Stimulated activated CD4-positive, alpha-beta T cell treated with anti-CD3 and anti-CD28 coated beads, Interleukin-12 subunit alpha, Interleukin-12 subunit beta, amount 100 ng/mL, for 48 hours (primary cell): Measurements from ENCODE around the gene POU2F1.

Source experiments
- DNase-seq, 3 donors: peaks; one replicate each; pipeline ENCODE4 v3.0.0-alpha.2; 2020; ENCODE audit warnings: low read depth in 2 of 3, low spot score in 1 of 3

POU2F1 gene

GRCh38 chr1:167439301-167439988, 218.8 kb downstream of the POU2F1 start:
- DNase-seq: no peak

DNA sequence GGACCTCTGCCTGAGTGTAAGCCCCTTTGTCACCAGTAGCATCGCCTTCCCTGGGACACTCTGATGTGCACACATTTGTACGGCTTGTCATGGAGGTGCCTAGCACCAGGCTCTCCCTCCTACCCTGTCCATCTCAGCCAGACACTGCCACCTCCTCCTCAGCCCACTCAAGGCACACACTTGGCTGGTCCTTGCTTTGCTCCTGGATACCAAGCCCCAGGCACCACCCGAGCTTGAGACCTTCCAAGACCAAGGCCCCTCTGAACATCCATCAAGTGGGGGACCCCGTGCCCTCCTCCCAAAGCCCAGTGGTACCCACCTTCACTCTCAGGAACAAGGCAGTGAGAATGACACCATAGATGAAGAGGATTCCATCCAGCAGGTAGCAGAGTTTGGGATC, 219.7 kb downstream of the POU2F1 start:
- DNase-seq: no peak

DNA sequence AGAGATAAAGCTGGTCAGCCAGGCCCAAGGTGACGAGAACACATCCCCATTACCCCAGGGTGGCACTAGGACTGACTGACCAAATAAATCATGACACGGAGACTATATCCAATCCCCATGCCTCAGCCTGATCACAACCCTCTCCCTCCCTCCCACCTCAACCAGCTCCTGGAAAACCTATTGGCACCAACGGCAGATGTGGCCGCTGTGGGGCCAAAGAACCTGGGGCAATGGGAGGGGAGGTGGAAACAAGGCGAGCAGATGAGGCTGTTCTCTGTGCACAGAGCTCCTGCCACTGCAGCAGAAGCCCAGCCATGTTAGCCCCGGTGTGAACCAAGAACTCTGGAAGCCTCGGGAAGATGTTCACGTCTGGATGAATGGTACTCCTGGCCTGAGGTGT, 220.1 kb downstream of the POU2F1 start:
- DNase-seq: no peak

GRCh38 chr1:167441222-167441621, 220.5 kb downstream of the POU2F1 start:
- DNase-seq: no peak

DNA sequence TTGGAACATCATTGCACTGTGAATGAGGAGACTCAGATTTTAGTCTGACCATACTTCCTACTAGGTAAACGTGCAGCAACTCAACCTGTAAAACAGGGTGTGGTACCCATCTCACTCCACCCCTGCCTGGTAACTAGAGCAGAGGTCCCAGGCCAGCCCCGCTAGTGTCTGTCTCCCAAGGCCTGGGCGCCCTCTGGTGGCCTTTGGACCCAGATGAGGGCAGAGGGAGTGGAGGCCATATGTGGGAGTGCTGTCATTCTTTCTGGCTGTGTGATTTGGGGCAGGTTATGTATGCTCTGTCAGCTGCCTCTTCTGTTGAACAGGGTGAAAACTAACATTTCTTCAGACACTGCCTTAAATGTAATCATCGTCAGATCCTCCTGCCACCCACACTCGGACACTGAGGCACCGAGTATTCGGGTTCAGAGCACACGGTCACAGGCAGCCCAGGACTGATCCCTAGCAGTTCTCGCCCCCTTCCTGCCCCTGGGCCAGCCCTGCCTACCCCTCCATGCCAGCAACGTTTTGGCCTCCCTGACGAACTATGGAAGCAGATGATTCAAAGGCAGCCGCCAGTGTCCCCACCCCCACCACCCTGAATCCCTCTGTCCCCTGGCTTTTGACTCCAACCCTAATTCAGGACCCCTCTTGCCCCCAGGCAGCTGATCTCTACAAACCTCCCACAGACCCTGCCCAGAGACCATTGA, 221.6 kb downstream of the POU2F1 start:
- peak; percentile 75 to 79 (median 79) for DNase-seq

DNA sequence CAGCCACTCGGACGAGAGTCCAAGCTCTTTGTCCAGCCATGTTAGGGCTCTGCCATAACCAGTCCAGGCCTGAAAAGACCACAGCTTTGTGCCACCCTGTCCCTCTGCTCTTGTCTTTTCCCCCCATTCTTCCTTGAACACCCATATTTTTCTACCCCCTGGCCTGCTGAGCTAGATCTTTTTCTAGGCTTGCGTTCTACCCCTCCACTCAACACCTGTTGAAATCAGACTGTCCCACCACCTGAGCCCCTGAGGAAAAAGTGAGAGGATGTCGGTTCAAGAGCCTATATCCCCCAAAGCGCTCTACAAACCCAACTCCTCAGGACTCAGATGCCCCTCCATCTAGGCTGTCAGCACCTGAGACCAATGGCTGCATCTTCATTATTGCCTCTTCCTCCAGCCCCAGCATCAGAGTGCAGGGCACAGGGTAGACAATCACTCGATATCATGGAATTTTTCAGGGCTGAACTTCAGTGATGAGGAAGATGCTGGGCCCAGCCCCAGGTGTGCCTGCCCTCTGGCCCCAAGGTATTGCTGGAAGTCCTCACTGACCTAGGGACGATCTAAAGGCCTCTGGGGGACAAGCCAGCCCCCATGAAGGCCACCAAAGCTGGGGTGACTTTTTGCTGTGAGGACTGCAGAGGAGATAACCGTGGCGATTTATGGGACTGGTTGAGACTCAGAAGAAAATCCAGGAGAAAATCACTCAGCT, 222.3 kb downstream of the POU2F1 start:
- DNase-seq: no peak

DNA sequence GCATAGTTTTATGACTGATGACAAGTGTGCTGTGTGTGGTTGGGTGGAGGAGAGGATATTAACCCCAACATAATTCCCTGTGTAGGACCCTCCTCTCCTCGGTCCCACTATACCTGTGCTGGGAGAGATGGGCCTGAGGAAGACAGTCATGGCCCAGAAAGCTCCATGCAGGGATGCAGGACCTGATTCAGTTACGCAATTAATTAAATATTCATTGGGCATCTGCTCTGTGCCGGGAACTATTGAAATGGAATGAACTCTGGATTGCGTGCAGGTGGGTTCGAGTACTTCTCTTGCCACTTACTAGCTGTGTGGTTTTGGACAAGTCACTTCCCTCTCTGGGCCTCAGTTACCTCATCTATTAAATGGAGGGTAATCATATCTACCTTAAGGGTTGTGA, 223.1 kb downstream of the POU2F1 start:
- no peak for DNase-seq

- DNase-seq: no peak
These were observed 226.3 kb downstream of the POU2F1 start for GRCh38 chr1:167446966-167447365.

- peak; percentile 57 to 79 (median 66) for DNase-seq
These were observed 226.9 kb downstream of the POU2F1 start for GRCh38 chr1:167447521-167448136.

DNA sequence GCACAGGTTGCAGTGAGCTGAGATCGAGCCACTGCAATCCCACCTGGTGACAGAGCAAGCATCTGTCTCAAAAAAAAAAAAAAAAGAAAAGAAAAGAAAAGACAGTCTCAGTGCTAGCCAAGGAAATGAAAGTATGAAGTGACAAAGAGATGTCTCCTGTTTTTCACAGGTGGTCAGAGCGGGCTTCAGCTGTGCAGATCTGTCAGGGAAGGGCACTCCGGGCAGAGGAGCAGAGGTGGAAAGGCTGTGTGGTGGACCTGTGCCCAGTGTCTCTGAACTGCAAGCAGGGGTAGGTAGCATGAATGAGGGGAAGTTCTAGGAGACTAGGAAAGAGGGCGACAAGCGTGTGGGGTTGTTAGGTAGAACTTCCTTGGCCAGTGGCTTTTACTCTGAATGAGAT, 230.2 kb downstream of the POU2F1 start:
- DNase-seq: no peak

- DNase-seq: no peak
These were observed 231.8 kb downstream of the POU2F1 start for GRCh38 chr1:167452483-167452882.

GRCh38 chr1:167453123-167453522, 232.4 kb downstream of the POU2F1 start:
- no peak for DNase-seq

GRCh38 chr1:167454304-167454893, 233.7 kb downstream of the POU2F1 start:
- DNase-seq: no peak

- peak; percentile 53 to 66 (median 59) for DNase-seq
These were observed 234.5 kb downstream of the POU2F1 start for GRCh38 chr1:167454894-167455785.

DNA sequence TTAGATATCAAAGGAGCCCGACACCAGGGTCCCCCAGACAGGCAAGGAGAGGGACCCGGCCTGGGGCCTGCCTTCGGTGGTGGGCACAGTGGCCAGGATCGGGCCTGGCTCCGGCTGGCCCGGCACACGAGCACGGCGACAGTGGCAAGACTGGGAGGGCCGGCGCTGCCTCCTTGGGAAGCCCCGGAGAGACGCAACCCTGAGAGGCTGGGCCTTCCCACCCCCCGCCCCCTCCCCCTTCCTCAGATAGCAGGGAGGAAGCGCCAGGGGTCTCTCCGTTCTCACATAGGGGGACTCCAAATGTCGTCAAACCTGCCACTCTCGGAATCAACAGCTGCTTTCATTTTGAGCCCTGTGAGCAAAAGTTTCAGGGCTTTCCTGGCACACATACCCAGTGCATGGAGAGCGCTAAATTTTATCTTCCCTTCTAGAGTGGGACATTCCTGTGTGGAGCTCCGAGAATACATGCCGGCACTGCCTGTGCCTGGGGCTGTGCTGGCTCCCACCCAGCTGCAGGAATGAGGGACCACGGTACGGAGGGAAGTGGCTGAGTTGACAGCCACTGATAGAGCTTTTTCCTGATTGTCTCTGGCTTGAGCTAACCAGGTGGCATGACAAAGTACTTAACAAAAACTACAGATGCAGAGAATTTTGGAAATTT, 235.2 kb downstream of the POU2F1 start:
- peak in 1 of 3 donors; percentile 24 for DNase-seq

- DNase-seq: no peak
These were observed 235.8 kb downstream of the POU2F1 start for GRCh38 chr1:167456524-167456923.

DNA sequence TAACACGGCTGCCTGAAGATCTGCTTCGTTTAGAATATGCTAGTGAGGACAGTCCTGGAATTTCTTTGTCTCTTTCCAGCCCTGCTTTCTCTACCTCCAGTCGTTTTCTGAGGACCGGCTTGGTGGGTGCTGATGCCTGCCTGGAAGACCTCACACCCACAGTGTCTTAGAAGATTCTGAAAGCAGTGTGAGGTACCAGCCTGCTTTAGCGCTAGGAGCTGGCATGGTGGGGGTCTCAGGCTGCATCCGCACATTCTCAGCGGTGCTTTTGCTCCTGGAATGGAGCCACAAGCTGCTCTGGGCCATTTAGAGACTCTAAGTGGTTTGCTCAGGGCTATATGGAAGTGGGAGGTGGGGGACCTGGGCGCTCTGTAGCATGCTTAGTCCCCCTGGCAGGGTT, 236.2 kb downstream of the POU2F1 start:
- no peak for DNase-seq

- DNase-seq: no peak
These were observed 237.4 kb downstream of the POU2F1 start for GRCh38 chr1:167457936-167458584.

GRCh38 chr1:167460836-167461235, 240.2 kb downstream of the POU2F1 start:
- no peak for DNase-seq
